ENCODE results near the gene EPOP. TPM values are rescaled to one million over a fixed set of nuclear protein-coding genes. Genes with fewer than 3 reads are reported as not detected.

EPOP gene
- total and polyA plus RNA-seq, 2 of the 13 experiments (the other 11 are each of a cell fraction or from before 2014, with no cell fraction given), result 14.7 to 37.8 TPM

- peak; percentile 55 for TF ChIP-seq ZBTB33 (CRISPR knock-in tag; IDR thresholded peaks at IDR 0.05)
- TF ChIP-seq ZBTB1 (CRISPR knock-in tag; IDR thresholded peaks at IDR 0.05; ENCODE audit: borderline replicate concordance), result no peak
- peak; percentile 85 for TF ChIP-seq ZKSCAN5 (CRISPR knock-in tag; IDR thresholded peaks at IDR 0.05)
- TF ChIP-seq PAWR (CRISPR knock-in tag; IDR thresholded peaks at IDR 0.05; ENCODE audit: borderline replicate concordance), result no peak
- peak; percentile 49; the same call in 1 of the 2 replicates for TF ChIP-seq THAP7 (CRISPR knock-in tag; IDR thresholded peaks at IDR 0.05)
- TF ChIP-seq ZMYM4 (CRISPR knock-in tag; IDR thresholded peaks at IDR 0.05), result 0 out of 2 replicates have a peak, but pooled peaks have one; percentile 20
- TF ChIP-seq ZFX (CRISPR knock-in tag; IDR thresholded peaks at IDR 0.05; ENCODE audit: low read depth), result peak; percentile 48
- 0 out of 2 replicates have a peak, but pooled peaks have one; percentile 17 for TF ChIP-seq NFYB (CRISPR knock-in tag; IDR thresholded peaks at IDR 0.05)
- no peak for TF ChIP-seq SAP130 (CRISPR knock-in tag; IDR thresholded peaks at IDR 0.05; ENCODE audit: low read depth)
- peak; percentile 38; the same call in 1 of the 2 replicates for TF ChIP-seq ZNF768 (CRISPR knock-in tag; IDR thresholded peaks at IDR 0.05)
- TF ChIP-seq BHLHE40 (IDR thresholded peaks at IDR 0.05; ENCODE audit: low read length), result no peak
- TF ChIP-seq TEAD3 (CRISPR knock-in tag; optimal IDR thresholded peaks at IDR 0.05; ENCODE audit: borderline replicate concordance), result peak; percentile 50
Measured at GRCh38 chr17:38636054-38636453, 38.7 kb downstream of the EPOP start (continued).

DNA sequence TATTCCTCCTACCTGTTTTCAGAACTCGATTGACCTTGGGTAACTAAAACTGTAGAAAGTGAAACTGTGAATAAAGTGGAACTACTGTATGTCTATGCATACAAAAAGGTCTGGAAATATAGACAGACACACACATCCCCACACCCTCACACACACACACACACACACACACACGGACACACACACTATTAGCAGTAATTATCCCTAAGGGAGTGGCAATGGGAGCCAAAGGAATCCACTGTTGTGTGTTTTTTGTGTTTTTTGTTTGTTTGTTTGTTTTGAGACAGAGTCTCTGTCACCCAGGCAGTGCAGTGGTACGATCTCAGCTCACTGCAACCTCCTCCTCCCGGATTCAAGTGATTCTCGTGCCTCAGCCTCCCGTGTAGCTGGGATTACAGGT, 42.4 kb downstream of the EPOP start:
- H3K27ac ChIP-seq (ENCODE audit: extremely low read length, insufficient read depth, low read length), result peak overlapping the region; percentile 66
- intact Hi-C loops (cut with micrococcal nuclease; ENCODE audit: unreplicated experiment) (no loop called here), in situ Hi-C loops (cut with HindIII; ENCODE audit: extremely low pct_ligation_motif_present, low pct_unique_long_range_greater_than_20kb) (no loop called here)
- H3K4me3 ChIP-seq (replicated peaks in 1 of 3; ENCODE audit: insufficient read depth in 1 of 3, low read depth in 2 of 3, low read length in 3 of 3), result no peak overlapping the region; a peak in 1 of 6 replicates
- H3K36me3 ChIP-seq (replicated peaks in 1 of 2; ENCODE audit: control insufficient read depth in 1 of 2, insufficient read depth in 2 of 2, low read length in 2 of 2), result no peaks in the 10 kb centered on the region
- 60% methylated on average over 6 of the region's 6 CpGs for WGBS (ENCODE audit: low lambda C conversion rate)
- H3K27me3 ChIP-seq (ENCODE audit: control insufficient read depth in 1 of 2, insufficient read depth in 2 of 2, low read length in 2 of 2), result no peaks in the 10 kb centered on the region
- H3K9ac ChIP-seq (ENCODE audit: insufficient read depth, low read depth, low read length), result no peak overlapping the region
- peaks cover 47% of the 10 kb centered on the region for H3K4me1 ChIP-seq (ENCODE audit: insufficient read depth, low read length)
- CTCF ChIA-PET (ENCODE audit: low intra/inter-chr PET ratio, low total read pairs), result no interaction called here
- POLR2A ChIA-PET, result interaction anchor here (1.4 kb wide), 1 partner anchor 25 kb away, joined by 4 read pairs; no protein-coding TSS in a partner anchor
- ATAC-seq, result no peak
- no peaks in the 10 kb centered on the region for H3K9me3 ChIP-seq (ENCODE audit: low read length)
- FAIRE-seq, result no peak
- no TSS peak for BruUV-seq (replicated peaks)
- no peaks in the 10 kb centered on the region for H4K20me1 ChIP-seq (ENCODE audit: insufficient read depth, low read length)
- no peak overlapping the region for H2AFZ ChIP-seq (ENCODE audit: low read length)
- no peaks in the 10 kb centered on the region for H3K79me2 ChIP-seq (ENCODE audit: insufficient read depth, low read length)
- H3K4me2 ChIP-seq (ENCODE audit: low read depth, low read length), result peak overlapping the region; percentile 53; the same call in 1 of the 2 replicates
- DNase-seq (ENCODE audit: low spot score), result no peak
- no peak for TF ChIP-seq RFX1 (IDR thresholded peaks at IDR 0.05)
- TF ChIP-seq FOXO4 (CRISPR knock-in tag; conservative IDR thresholded peaks at IDR 0.05), result 0 out of 2 replicates have a peak, but pooled peaks have one; percentile 49
- TF ChIP-seq, protein P1, sequence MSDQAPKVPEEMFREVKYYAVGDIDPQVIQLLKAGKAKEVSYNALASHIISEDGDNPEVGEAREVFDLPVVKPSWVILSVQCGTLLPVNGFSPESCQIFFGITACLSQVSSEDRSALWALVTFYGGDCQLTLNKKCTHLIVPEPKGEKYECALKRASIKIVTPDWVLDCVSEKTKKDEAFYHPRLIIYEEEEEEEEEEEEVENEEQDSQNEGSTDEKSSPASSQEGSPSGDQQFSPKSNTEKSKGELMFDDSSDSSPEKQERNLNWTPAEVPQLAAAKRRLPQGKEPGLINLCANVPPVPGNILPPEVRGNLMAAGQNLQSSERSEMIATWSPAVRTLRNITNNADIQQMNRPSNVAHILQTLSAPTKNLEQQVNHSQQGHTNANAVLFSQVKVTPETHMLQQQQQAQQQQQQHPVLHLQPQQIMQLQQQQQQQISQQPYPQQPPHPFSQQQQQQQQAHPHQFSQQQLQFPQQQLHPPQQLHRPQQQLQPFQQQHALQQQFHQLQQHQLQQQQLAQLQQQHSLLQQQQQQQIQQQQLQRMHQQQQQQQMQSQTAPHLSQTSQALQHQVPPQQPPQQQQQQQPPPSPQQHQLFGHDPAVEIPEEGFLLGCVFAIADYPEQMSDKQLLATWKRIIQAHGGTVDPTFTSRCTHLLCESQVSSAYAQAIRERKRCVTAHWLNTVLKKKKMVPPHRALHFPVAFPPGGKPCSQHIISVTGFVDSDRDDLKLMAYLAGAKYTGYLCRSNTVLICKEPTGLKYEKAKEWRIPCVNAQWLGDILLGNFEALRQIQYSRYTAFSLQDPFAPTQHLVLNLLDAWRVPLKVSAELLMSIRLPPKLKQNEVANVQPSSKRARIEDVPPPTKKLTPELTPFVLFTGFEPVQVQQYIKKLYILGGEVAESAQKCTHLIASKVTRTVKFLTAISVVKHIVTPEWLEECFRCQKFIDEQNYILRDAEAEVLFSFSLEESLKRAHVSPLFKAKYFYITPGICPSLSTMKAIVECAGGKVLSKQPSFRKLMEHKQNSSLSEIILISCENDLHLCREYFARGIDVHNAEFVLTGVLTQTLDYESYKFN (CRISPR knock-in tag; conservative IDR thresholded peaks at IDR 0.05), result peak; percentile 10; the same call in 1 of the 2 replicates
